GM23248 (cell line): ENCODE measurements around the gene SUGCT.

Source experiments
- EZH2 ChIP-seq: fragments of 200-600 bp; sonication (generic); IDR thresholded peaks from 2 replicates; pipeline ENCODE4 v1.6.1; 2018; ENCODE audit warnings: antibody characterized with exemption, mild to moderate bottlenecking; ENCODE audit not compliant: insufficient read depth, poor library complexity, severe bottlenecking
- EZH2phosphoT487 ChIP-seq: fragments of 200-600 bp; sonication (generic); IDR thresholded peaks from 2 replicates; pipeline ENCODE4 v1.6.1; 2018; ENCODE audit warnings: antibody characterized with exemption, moderate library complexity, mild to moderate bottlenecking, low read depth; ENCODE audit not compliant: insufficient read depth

DNA sequence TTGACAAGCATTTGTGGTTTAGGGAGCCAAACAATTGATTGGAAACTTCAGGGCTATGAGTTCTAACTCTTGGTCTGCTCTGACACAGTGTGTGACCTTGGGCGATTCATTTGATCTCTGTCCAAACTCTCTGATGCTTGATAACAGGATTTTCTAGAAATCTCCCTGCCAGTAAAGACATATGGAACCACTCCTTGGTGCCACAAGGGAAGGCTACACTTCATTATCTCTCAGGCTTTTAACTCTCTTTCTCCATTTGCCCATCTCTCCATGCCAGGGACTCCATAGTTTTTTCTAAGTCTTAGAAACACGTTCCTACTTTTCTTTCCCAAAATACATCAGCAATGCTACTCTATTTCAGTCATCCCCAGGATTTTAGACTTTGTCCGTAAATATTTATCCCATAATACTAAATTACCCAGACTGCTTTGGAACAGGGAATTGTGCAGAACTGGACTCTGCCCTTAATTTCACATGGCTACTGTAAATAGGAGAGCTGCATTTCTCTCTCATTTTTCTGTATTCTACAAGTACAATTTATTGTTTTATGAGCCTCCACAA, 488.2 kb downstream of the SUGCT start:
- TF ChIP-seq EZH2 (no peak), EZH2phosphoT487 (no peak)
